CD14-positive monocyte (primary cell): ENCODE measurements around the gene CNTNAP5. TPM values are rescaled to one million over a fixed set of nuclear protein-coding genes. Genes with fewer than 3 reads are reported as not detected.

Experiments used
- DNase-seq, 3 donors: peaks; one replicate each; pipeline ENCODE4 v3.0.0-alpha.2; 2011 to 2022
- H2AFZ ChIP-seq: 2 replicates; pipeline ENCODE4 v1.6.0; 2012; ENCODE audit warnings: mild to moderate bottlenecking, low read depth, low read length, inconsistent platforms; ENCODE audit not compliant: insufficient read depth, poor library complexity, severe bottlenecking
- H3K27ac ChIP-seq, 2 donors: 1 replicate in 1 of 2; 2 replicates in 1 of 2; pipeline ENCODE4 v1.5.1; 2012 to 2013; ENCODE audit warnings: low read length in 2 of 2, control low read depth in 1 of 2, inconsistent platforms in 1 of 2, low read depth in 1 of 2, mild to moderate bottlenecking in 1 of 2
- H3K27me3 ChIP-seq, 2 donors: one replicate each; pipeline versions ENCODE4 v1.6.0 to v1.6.1; 2011 to 2013; ENCODE audit warnings: low read length in 2 of 2; ENCODE audit not compliant: control insufficient read depth in 2 of 2, insufficient read depth in 2 of 2
- H3K36me3 ChIP-seq, 2 donors: replicated peaks in 1 of 2; 1 replicate in 1 of 2; 2 replicates in 1 of 2; pipeline versions ENCODE4 v1.5.1 to v1.6.1; 2012 to 2013; ENCODE audit warnings: low read length in 2 of 2, control low read depth in 1 of 2, inconsistent platforms in 1 of 2, mild to moderate bottlenecking in 1 of 2; ENCODE audit not compliant: insufficient read depth in 2 of 2, control insufficient read depth in 1 of 2
- H3K4me1 ChIP-seq, 2 donors: 1 replicate in 1 of 2; 2 replicates in 1 of 2; pipeline versions ENCODE4 v1.5.1 to v1.6.1; 2012 to 2013; ENCODE audit warnings: low read length in 2 of 2, control low read depth in 1 of 2, inconsistent platforms in 1 of 2, mild to moderate bottlenecking in 1 of 2, moderate library complexity in 1 of 2; ENCODE audit not compliant: insufficient read depth in 2 of 2, control insufficient read depth in 1 of 2
- H3K4me2 ChIP-seq: replicated peaks from 2 replicates; pipeline ENCODE3; 2012; ENCODE audit warnings: low read length, moderate library complexity, mild to moderate bottlenecking; ENCODE audit not compliant: poor library complexity, severe bottlenecking; ENCODE audit errors: extremely low read depth
- H3K4me3 ChIP-seq, 3 experiments: fragments of 200-600 bp in 1 of 3; sonication (generic) in 1 of 3; replicated peaks in 1 of 3; 1 replicate in 2 of 3; 2 replicates in 1 of 3; pipeline ENCODE4 v1.5.1; 2011 to 2013; ENCODE audit warnings: low read length in 3 of 3, mild to moderate bottlenecking in 3 of 3, control low read depth in 2 of 3, low read depth in 2 of 3, inconsistent platforms in 1 of 3, moderate library complexity in 1 of 3
- H3K79me2 ChIP-seq: 2 replicates; pipeline ENCODE4 v1.6.0; 2012; ENCODE audit warnings: mild to moderate bottlenecking, control low read depth, inconsistent platforms, low read length, moderate library complexity; ENCODE audit not compliant: insufficient read depth
- H3K9ac ChIP-seq: 2 replicates; pipeline ENCODE4 v1.6.0; 2017; ENCODE audit warnings: low read length, mild to moderate bottlenecking; ENCODE audit not compliant: insufficient read depth, poor library complexity, severe bottlenecking
- H3K9me3 ChIP-seq, 2 donors: replicated peaks in 1 of 2; 1 replicate in 1 of 2; 2 replicates in 1 of 2; pipeline versions ENCODE4 v1.5.1 to v1.6.1; 2012 to 2013; ENCODE audit warnings: low read length in 2 of 2, control low read depth in 1 of 2; ENCODE audit not compliant: control insufficient read depth in 1 of 2, insufficient read depth in 1 of 2
- H4K20me1 ChIP-seq: 2 replicates; pipeline ENCODE4 v1.6.0; 2012; ENCODE audit warnings: mild to moderate bottlenecking, low read length, control low read depth, moderate library complexity; ENCODE audit not compliant: insufficient read depth
- H3K27ac Mint-ChIP-seq, 7 donors: one replicate each; pipeline ENCODE4 v1.8.0; 2020; ENCODE audit warnings: mild to moderate bottlenecking in 7 of 7, mixed read lengths in 7 of 7, moderate library complexity in 6 of 7, inconsistent platforms in 2 of 7
- H3K27me3 Mint-ChIP-seq, 3 donors: one replicate each; pipeline ENCODE4 v1.8.0; 2021 to 2022; ENCODE audit warnings: low read depth in 3 of 3, mild to moderate bottlenecking in 3 of 3, mixed read lengths in 3 of 3, moderate library complexity in 3 of 3, inconsistent platforms in 1 of 3
- H3K36me3 Mint-ChIP-seq, 2 donors: one replicate each; pipeline ENCODE4 v1.8.0; 2020; ENCODE audit warnings: mixed read lengths in 2 of 2, inconsistent platforms in 1 of 2, mild to moderate bottlenecking in 1 of 2
- H3K4me1 Mint-ChIP-seq: one replicate; pipeline ENCODE4 v1.8.0; 2020; ENCODE audit warnings: mild to moderate bottlenecking, mixed read lengths
- H3K4me3 Mint-ChIP-seq, 2 donors: one replicate each; pipeline ENCODE4 v1.8.0; 2020; ENCODE audit warnings: mild to moderate bottlenecking in 2 of 2, mixed read lengths in 2 of 2, moderate library complexity in 1 of 2
- H3K9me3 Mint-ChIP-seq, 7 donors: one replicate each; pipeline ENCODE4 v1.8.0; 2020 to 2022; ENCODE audit warnings: mixed read lengths in 7 of 7, mild to moderate bottlenecking in 6 of 7, moderate library complexity in 6 of 7, inconsistent platforms in 2 of 7
- WGBS: methylation state at CpG from one replicate; pipeline ENCODE4 v1.1.5; 2013; ENCODE audit warnings: missing lambda C conversion rate; ENCODE audit not compliant: insufficient coverage; 5-methylcytosine and 5-hydroxymethylcytosine counted together
- intact Hi-C, 2 donors: fragments of 100-400 bp; cut with micrococcal nuclease; formaldehyde crosslinking; loops; one replicate each; pipeline versions ENCODE4 v1.15.0 to v1.15.1; 2023
- polyA plus RNA-seq, 3 donors: library from polyadenylated mRNA; depleted of rRNA in 1 of 3; unstranded in 2 of 3; stranded (reverse) in 1 of 3; fragments of 300-500 nt in 2 of 3; fragments of >200 nt in 1 of 3; fragmentation: Illumina TruSeq in 2 of 3; gene quantifications; 1 replicate in 2 of 3; 2 replicates in 1 of 3; pipeline ENCODE4 v1.2.3, GENCODE V29; 2012 to 2021
- TF ChIP-seq, protein P1 (sequence below): fragments of 200-600 bp; IDR thresholded peaks from one replicate; pipeline ENCODE4 v1.8.0; 2022; ENCODE audit warnings: antibody characterized with exemption, mild to moderate bottlenecking

The CNTNAP5 gene
- polyA plus RNA-seq, 3 donors = not detected

DNA sequence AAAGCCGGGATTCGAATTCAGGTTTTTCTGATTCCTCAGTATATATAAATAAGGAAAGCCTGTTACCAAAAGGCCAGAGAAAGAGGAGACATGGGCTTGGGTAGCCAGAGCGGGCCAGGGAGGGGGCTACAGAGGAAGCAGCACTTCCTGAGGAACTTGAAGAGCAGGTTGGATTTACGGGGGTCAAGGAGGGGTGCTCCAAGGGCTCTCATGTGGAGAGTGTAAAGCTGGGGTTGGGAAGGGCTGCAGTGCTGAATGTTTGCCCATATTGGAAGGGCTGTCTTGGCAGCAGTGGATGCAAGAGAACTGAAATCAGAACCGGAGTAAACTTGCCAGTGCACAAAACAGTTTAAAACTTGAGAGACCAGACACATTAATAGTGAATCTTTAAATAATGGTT, 511.5 kb downstream of the CNTNAP5 start:
- Histone ChIP-seq H3K27ac (no peak overlapping the region), H3K9ac (no peak overlapping the region), H2AFZ (no peak overlapping the region), H3K79me2 (no peaks in the 10 kb centered on the region), H3K36me3 (no peaks in the 10 kb centered on the region), H3K27me3 (no peaks in the 10 kb centered on the region), H4K20me1 (no peaks in the 10 kb centered on the region), H3K4me2 (no peak overlapping the region), H3K9me3 (no peaks in the 10 kb centered on the region), H3K4me1 (no peaks in the 10 kb centered on the region), H3K4me3 (no peak overlapping the region)
- TF ChIP-seq, protein P1, sequence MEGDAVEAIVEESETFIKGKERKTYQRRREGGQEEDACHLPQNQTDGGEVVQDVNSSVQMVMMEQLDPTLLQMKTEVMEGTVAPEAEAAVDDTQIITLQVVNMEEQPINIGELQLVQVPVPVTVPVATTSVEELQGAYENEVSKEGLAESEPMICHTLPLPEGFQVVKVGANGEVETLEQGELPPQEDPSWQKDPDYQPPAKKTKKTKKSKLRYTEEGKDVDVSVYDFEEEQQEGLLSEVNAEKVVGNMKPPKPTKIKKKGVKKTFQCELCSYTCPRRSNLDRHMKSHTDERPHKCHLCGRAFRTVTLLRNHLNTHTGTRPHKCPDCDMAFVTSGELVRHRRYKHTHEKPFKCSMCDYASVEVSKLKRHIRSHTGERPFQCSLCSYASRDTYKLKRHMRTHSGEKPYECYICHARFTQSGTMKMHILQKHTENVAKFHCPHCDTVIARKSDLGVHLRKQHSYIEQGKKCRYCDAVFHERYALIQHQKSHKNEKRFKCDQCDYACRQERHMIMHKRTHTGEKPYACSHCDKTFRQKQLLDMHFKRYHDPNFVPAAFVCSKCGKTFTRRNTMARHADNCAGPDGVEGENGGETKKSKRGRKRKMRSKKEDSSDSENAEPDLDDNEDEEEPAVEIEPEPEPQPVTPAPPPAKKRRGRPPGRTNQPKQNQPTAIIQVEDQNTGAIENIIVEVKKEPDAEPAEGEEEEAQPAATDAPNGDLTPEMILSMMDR = no peak
- no peaks in the 10 kb centered on the region for H3K27me3 Mint-ChIP-seq
- DNase-seq = no peak
- no peaks in the 10 kb centered on the region for H3K36me3 Mint-ChIP-seq
- intact Hi-C loops = no loop called here
- no peak overlapping the region for H3K4me3 Mint-ChIP-seq
- WGBS = 36% methylated on average over 3 of the region's 5 CpGs
- H3K27ac Mint-ChIP-seq = no peak overlapping the region
- peaks cover 0 to 12% (median 3%) of the 10 kb centered on the region in 7 donors for H3K9me3 Mint-ChIP-seq
- H3K4me1 Mint-ChIP-seq = no peaks in the 10 kb centered on the region

DNA sequence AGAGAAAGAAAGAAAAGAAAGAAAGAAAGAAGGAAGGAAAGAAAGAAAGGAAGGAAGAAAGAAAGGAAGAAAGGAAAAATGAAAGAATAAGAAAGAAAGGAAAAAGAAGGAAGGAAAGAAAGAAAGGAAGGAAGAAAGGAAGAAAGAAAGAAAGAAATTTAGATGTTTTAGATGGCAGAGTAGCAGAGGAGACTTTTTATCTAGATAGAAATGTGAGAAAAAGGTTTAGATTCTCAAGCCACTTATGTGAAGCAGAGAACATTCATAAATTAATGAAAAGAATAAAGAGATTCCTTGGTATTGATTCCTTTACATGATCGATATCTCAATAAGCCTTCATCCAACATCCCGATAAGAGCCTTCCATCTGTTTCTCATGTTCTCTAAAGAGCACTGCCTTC, 513.5 kb downstream of the CNTNAP5 start:
- Mint-ChIP-seq H3K36me3 (no peaks in the 10 kb centered on the region), H3K4me1 (no peaks in the 10 kb centered on the region), H3K4me3 (no peak overlapping the region), H3K27me3 (no peaks in the 10 kb centered on the region), H3K9me3 (peaks cover 0 to 10% (median 4%) of the 10 kb centered on the region in 7 donors), H3K27ac (no peak overlapping the region)
- H3K79me2 ChIP-seq = no peaks in the 10 kb centered on the region
- H3K4me2 ChIP-seq = no peak overlapping the region
- H4K20me1 ChIP-seq = no peaks in the 10 kb centered on the region
- intact Hi-C loops = no loop called here
- H3K4me1 ChIP-seq = no peaks in the 10 kb centered on the region
- H3K4me3 ChIP-seq = no peak overlapping the region
- H3K9me3 ChIP-seq = no peaks in the 10 kb centered on the region
- no peak overlapping the region for H3K27ac ChIP-seq
- no peaks in the 10 kb centered on the region for H3K27me3 ChIP-seq
- TF ChIP-seq, protein P1 = no peak
- whole genome bisulfite sequencing = 95% methylated on average over 2 of the region's 2 CpGs
- no peak overlapping the region for H3K9ac ChIP-seq
- H2AFZ ChIP-seq = no peak overlapping the region
- H3K36me3 ChIP-seq = no peaks in the 10 kb centered on the region
- no peak for DNase-seq
